Activated CD4-positive, alpha-beta T cell treated with anti-CD3 and anti-CD28 coated beads, Interleukin-2, amount 50 U/mL, for 16 hours (primary cell): ENCODE results near the gene TCL1B.
"Not testable (repeated sequence)": the region's sequence is repeated elsewhere in the genome, so short reads cannot be mapped to it uniquely, and the experiment has no call there.

Source experiments
- DNase-seq: peaks from one replicate; pipeline ENCODE4 v3.0.0-alpha.2; 2020

Gene TCL1B

DNA sequence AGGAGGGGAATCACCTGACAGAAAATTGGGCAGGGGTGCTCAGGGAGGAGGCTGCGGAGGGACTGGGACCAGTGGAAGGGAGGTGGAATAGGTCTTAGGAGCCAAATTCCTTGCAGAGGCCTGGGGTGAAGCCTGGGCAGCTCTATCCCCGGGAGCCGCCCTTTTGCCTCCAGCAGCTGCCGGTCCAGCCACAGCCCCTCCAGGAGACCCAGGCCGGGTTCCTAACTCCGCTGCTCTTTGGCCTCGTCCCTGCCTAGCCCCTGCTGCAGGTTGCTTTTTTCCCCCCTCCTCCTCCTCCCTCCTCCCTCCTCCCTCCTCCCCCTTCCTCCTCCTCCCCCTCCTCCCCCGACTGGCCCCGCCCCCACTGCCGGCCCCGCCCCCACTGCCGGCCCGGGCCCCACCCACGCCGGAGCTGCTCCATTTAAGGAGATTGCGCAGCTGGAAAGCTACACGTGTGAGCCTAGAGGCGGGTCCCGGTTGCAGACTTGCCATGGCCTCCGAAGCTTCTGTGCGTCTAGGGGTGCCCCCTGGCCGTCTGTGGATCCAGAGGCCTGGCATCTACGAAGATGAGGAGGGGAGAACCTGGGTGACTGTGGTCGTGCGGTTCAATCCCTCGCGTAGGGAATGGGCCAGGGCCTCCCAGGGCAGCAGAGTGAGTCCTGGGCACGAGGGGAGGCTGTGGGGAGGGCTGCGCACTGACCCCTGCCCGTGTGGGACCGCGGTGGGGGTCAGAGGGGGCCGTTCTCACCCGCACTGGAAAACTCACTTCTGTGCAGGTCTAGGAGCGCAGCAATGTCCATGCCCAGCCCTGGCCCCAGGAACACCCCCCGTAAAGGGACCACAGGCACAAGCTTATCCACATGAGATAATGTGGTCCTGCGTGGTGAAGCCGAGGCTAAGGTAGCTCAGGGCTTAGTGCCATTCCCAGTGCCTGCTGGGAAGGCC is at the start of gene TCL1B:
Gene TCL1B (plus strand): TSS at position 449 of the 945 bp plus-strand sequence. CDS start 42 bp downstream, at position 491.
- DNase-seq: no peak

- no peak for DNase-seq
Measured at GRCh38 chr14:95644981-95645380, 41.2 kb upstream of the TCL1B start.

DNA sequence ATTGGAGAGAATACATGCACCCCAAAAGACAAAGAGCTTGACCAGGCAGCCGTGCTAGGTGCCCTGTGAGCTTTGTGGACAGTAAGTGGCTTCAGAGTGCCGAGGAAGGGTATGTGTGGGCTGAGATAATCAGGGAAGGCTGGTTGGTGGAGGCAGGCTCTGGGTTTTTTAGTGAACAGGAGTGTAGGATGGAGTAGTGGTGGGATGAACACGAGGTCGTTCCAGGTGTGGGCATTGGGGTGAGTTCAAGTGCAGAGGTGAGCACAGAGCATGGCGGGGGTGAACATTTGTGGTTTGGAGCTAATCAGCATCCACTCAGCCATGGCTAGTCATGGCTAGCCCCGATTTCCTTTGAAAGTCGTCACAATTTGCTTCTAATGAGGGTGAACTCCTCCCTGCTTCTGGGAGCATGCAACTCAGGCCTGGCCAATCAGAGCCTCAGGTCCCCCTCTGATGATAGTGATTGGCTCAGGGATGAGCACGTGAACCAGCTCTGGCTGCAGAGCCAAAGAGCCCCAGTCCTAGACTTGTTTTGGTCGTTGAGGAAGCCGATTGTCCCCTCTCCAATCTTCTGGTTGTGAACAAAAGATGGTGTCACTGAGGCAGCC is 40.7 kb upstream of the TCL1B start:
- DNase-seq: no peak

DNA sequence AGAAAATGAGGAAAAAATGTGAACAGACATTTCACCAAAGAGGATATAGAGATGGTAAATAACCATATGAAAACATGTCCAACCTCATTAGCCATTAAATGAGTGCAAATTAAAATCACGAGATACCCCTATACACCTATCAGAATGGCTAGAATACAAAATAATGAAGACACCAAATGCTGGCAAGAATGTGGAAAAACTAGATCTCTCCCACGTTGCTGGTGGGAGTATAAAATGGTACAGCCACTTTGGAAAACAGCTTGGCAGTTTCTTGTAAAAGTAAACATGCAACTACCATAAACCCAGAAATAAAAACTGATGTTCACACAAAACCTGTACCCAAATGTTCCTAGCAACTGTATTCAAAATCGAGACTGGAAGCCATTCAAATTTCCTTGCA is 38.3 kb upstream of the TCL1B start:
- no peak for DNase-seq

DNA sequence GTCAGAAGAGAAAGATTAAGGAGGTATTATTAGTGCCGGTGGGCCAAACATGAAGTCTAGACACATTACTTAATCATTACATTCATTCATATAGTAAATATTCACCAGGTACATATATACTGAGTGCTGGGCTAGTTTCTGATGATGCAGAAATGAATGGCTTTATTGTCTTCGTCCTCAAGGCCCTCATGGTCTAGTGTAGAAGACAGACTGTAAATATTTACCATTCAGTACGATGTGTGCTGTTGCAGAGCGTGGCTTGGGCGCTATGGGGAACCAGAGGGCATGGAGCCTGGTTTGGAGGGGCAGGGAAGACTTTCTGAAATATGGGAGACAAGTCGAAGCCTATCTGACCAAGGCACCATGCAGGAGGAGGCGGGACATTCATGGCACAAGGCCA is 37.0 kb upstream of the TCL1B start:
- no peak for DNase-seq

DNA sequence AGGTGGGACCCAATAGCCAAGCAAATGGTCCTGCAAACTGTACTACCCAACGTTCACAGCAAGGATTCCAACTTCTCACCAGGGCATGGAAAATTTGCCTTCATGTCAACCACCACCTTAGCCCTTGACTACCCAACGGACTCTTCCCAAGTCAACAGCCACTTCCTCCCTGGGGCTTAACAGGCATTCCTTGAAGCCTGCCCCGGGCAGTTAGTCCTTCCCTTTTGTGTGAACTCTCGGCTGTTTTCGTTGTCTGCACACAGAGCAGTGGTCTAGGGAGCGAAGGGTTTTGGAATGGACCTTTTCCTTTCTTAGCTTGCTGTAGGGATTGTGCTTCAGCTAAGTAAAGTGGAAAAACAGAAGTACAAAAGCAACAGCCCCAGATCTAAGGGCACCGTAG is 35.2 kb upstream of the TCL1B start:
- no peak for DNase-seq

- DNase-seq: no peak
Measured at GRCh38 chr14:95651821-95652583, 34.2 kb upstream of the TCL1B start.

DNA sequence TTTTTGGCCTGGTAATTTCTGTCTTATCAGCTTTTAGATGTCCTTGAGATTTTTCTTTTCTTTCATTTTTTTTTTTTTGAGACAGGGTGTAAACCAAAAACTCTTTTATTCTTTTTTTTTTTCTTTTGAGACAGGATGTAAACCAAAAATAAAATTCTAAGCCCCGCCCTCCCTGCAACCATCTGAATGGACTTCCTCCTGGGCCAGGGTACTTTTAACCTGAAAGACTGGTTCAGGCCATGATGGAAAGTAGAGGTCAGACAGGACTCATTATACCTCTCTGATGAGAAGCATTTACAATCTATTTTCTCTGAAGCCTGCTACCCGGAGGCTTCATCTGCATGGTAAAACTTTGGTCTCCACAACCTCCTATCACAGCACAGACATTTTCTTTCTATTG is 33.5 kb upstream of the TCL1B start:
- no peak for DNase-seq

DNA sequence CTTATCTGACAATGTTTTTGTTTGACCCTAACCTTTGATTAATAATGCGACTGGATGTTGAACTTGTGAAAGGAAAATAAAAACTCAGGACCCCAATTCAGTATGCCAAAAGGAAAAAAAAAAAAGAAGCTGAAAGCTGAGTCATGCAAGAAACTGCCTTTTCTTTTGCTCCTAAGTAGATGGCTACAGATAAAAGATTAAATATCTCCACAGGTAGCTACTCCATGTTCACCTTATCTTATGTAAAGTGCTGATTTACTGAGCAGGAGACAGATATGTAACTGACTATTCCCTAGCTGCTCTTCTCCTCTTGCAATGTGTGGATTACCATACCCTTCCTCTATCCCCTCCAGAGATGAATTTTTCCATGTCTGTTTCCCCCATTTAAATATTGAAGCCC is 30.8 kb upstream of the TCL1B start:
- DNase-seq: no peak

DNA sequence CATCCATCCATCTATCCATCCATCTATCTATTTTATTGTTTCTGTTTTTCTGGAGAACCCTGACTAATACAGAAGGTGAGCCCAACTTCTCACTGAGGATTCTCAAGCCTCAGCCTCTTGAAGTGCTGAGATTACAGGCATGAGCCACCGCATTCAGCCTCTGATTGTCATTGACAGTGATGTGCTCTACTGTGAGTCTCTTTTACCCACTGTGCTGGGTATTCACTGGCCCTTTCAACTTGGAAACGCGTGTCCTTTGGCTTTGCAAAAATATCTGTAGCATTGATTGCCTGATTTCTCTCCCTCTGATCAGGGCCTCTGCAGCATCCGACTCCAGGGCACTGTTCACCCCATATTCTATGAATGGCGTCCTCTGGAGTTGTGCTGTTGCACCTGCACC is 29.6 kb upstream of the TCL1B start:
- no peak for DNase-seq

GRCh38 chr14:95657454-95657853 is 28.8 kb upstream of the TCL1B start:
- no peak for DNase-seq

DNA sequence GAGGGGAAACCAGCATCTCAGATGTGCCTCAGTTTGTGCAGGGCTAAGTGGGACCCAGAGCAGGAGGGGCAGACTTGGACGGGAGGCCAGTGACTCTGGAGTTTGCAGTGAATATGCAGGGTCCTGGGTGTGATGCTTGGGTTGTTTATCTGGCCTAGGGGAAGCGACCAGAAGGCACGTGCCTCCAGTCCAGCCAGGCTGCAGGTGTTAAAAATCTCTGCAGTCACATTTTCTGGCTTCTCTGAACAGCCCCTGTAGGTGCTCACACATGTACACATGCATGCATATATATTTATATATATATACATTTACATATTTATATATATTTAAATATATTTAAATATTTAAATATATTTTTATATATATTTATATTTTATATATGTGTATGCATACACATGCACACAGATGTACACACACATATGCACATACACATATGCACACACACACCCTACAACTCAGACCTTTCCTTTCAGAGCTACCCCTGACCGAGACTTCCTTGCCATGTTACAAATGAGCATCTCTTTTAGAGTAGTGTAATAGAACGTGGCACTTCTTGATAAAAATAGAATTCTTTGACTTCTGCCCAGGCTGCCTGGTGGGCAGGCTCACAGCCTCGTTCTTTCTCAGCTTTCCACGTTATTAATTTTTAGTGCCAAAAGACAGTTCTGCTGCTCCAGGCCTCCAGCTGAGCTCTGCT is 26.8 kb upstream of the TCL1B start:
- no peak for DNase-seq

- no peak for DNase-seq
Measured at GRCh38 chr14:95659990-95660385, 26.2 kb upstream of the TCL1B start.

- DNase-seq: no peak
Measured at GRCh38 chr14:95660651-95661515, 25.3 kb upstream of the TCL1B start.

- DNase-seq: no peak
Measured at GRCh38 chr14:95662376-95663186, 23.6 kb upstream of the TCL1B start.

GRCh38 chr14:95663226-95663797 is 22.9 kb upstream of the TCL1B start:
- DNase-seq: no peak

GRCh38 chr14:95664066-95664465 is 22.2 kb upstream of the TCL1B start:
- DNase-seq: no peak

GRCh38 chr14:95664546-95664945 is 21.7 kb upstream of the TCL1B start:
- no peak for DNase-seq

DNA sequence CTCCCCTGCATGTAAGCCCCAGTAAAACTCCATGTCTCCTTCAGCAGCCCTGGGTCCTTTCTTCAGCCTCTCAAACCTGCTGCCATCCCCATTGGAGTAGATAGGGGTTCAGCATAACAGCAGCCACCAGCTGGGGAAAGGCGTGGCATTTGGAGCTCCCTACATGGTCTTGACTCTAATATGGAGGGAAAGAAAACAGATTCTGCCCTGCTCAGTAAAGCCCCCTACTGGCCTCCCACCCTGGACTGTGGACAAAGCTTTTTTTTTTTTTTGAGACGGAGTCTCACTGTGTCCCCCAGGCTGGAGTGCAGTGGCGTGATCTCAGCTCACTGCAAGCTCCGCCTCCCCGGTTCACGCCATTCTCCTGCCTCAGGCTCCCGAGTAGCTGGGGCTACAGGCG is 20.7 kb upstream of the TCL1B start:
- DNase-seq: not testable (repeated sequence)

- DNase-seq: no peak
Measured at GRCh38 chr14:95666450-95666849, 19.8 kb upstream of the TCL1B start.

DNA sequence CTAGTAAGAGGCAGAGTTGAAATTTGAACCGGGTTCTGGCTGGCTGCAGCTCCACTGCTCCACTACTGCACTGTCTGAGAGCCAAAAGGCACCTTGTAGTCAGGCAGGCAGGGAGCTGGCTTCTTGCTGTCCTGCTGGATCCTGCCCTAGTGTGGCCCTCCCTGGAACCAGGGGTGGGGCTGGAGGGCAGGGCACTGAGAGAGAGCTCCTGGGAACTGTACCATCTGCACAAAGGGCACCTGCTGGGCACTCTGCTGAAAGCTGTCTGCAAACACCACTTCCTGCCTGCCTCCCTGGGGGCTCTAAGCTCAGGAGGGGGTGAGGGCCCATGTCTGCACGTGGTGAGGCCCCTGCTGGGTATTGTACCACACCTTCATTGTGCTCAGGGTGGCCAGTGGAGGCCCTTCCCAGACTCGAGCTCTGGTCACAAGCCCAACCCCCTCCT is 19.0 kb upstream of the TCL1B start:
- DNase-seq: no peak
